ENCODE results near the gene ALX4. TPM values are rescaled to one million over a fixed set of nuclear protein-coding genes. Genes with fewer than 3 reads are reported as not detected.

Gene ALX4
- total and polyA plus RNA-seq, 2 of the 8 experiments (the other 6 are each of a cell fraction or from before 2014, with no cell fraction given): not detected

DNA sequence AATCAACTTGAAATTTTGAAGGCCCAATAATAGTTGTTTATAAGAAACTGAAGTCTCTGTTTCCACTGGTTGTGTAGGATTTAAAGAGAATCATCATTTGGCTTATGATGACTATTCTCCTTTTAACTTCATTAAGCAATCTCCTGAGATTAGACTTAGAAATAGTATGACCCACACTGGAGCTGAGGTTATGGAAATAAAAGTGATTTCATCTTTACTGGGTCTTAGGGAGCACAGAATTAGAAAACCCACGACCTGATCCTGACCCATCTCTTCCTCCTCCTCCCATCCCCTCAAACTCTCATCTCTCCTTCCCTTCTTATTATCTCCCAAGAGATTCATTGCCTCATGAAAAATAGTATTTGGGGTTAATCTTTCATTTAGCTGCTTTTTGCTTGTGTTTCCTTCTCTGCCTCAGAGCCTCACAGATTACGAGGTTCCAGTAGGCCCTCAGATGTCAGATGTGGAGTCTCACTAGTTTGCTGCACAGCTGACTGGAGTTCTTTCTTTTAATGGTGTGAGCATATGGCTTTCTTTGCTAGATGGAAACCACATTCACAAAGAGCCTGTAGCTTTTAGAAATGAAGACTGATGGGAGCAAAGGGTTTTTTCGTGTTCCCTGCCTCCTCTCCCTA is 85.0 kb downstream of the ALX4 start:
- Histone ChIP-seq H3K23me2 (ENCODE audit: low read depth, low read length) (no peaks in the 10 kb centered on the region), H2BK5ac (ENCODE audit: low read depth, low read length) (no peak overlapping the region), H3K9ac (replicated peaks in 1 of 4; ENCODE audit: extremely low read depth in 1 of 4, low read depth in 3 of 4, low read length in 3 of 4) (no peak overlapping the region), H3K4me1 (replicated peaks in 1 of 4; ENCODE audit: control insufficient read depth in 3 of 4, insufficient read depth in 4 of 4, low read length in 3 of 4) (peaks cover 0 to 4% (median 0%) of the 10 kb centered on the region in 4 experiments; a peak in 1 of 7 replicates), H3K18ac (ENCODE audit: extremely low read depth, low read length) (no peak overlapping the region), H4K20me1 (replicated peaks in 1 of 2; ENCODE audit: control insufficient read depth in 1 of 2, insufficient read depth in 2 of 2, low read length in 2 of 2) (no peaks in the 10 kb centered on the region), H3K14ac (ENCODE audit: insufficient read length) (no peak overlapping the region), H3K27me3 (replicated peaks in 1 of 4; ENCODE audit: control insufficient read depth in 3 of 4, extremely low read depth in 1 of 4, insufficient read depth in 3 of 4, low read length in 3 of 4) (no peaks in the 10 kb centered on the region), H4K91ac (replicated peaks; ENCODE audit: insufficient read length, low read length) (no peak overlapping the region), H3K4me2 (ENCODE audit: insufficient read depth in 1 of 2, low read depth in 2 of 2, low read length in 2 of 2) (no peak overlapping the region), H3K27ac (ENCODE audit: low read depth, low read length) (no peak overlapping the region), H2BK20ac (ENCODE audit: low read length) (no peak overlapping the region), H4K5ac (ENCODE audit: insufficient read length, low read depth, low read length) (no peak overlapping the region), H3K9me3 (ENCODE audit: insufficient read depth in 2 of 2, low read depth in 1 of 2, low read length in 1 of 2) (no peaks in the 10 kb centered on the region), H3K4me3 (ENCODE audit: extremely low read depth in 1 of 4, insufficient read depth in 2 of 4, low read depth in 3 of 4, low read length in 4 of 4) (no peak overlapping the region), H2BK15ac (ENCODE audit: low read length) (no peak overlapping the region), H2AFZ (ENCODE audit: low read length) (no peak overlapping the region), H4K8ac (ENCODE audit: extremely low read depth, insufficient read depth, low read length) (no peak overlapping the region), H3K36me3 (ENCODE audit: control insufficient read depth in 2 of 4, insufficient read depth in 4 of 4, low read length in 3 of 4) (no peaks in the 10 kb centered on the region), H3K4ac (replicated peaks; ENCODE audit: insufficient read length, low read depth, low read length) (no peak overlapping the region), H3K79me1 (ENCODE audit: low read depth, low read length) (no peaks in the 10 kb centered on the region; the same call in 1 of the 2 replicates), H3K56ac (replicated peaks; ENCODE audit: insufficient read length, low read depth, low read length) (no peak overlapping the region), H2BK120ac (replicated peaks; ENCODE audit: low read depth, low read length) (no peak overlapping the region), H3K23ac (ENCODE audit: insufficient read length) (no peak overlapping the region), H2AK5ac (ENCODE audit: low read depth, low read length) (no peak overlapping the region), H3K79me2 (ENCODE audit: control insufficient read depth in 1 of 2, insufficient read depth in 2 of 2, low read length in 2 of 2) (no peaks in the 10 kb centered on the region), H2BK12ac (ENCODE audit: low read depth, low read length) (no peak overlapping the region)
- CTCF ChIA-PET (ENCODE audit: partially characterized antibody): interaction anchor here (1.3 kb wide), 1 partner anchor 35 kb away, joined by 3 read pairs; no protein-coding TSS in a partner anchor
- FAIRE-seq (no peak), DNase-seq (ENCODE audit: low read depth in 1 of 2, low spot score in 2 of 2) (no peak)
- POLR2A ChIA-PET (ENCODE audit: partially characterized antibody): no interaction called here
- WGBS, 2 experiments (ENCODE audit: extremely low coverage in 1 of 2, insufficient coverage in 1 of 2, insufficient read length in 1 of 2, insufficient replicate concordance in 2 of 2, low coverage in 1 of 2, low lambda C conversion rate in 2 of 2, missing lambda C conversion rate in 1 of 2): 87% methylated on average over 3 of the region's 3 CpGs; no CpG with 5 or more reads in 1 of the 2 experiments
- TF ChIP-seq BRCA1 (IDR thresholded peaks at IDR 0.05; ENCODE audit: low read depth, low read length) (no peak), CEBPB (IDR thresholded peaks at IDR 0.05; ENCODE audit: low read depth, low read length) (no peak), TAF7 (optimal IDR thresholded peaks at IDR 0.05; ENCODE audit: borderline replicate concordance, low read depth, low read length) (no peak), POLR2A (IDR thresholded peaks at IDR 0.05; ENCODE audit: control extremely low read depth in 1 of 2, low read depth in 2 of 2, low read length in 2 of 2) (no peak), SIN3A (conservative IDR thresholded peaks at IDR 0.05 in 1 of 2, IDR thresholded peaks at IDR 0.05 in 1 of 2; ENCODE audit: low read depth in 1 of 2, low read length in 2 of 2) (no peak), NRF1 (IDR thresholded peaks at IDR 0.05; ENCODE audit: low read depth, low read length) (no peak), SP2 (IDR thresholded peaks at IDR 0.05; ENCODE audit: low read length) (no peak), PHF8 (conservative IDR thresholded peaks at IDR 0.05; ENCODE audit: low read depth, low read length) (no peak), KDM4A (IDR thresholded peaks at IDR 0.05; ENCODE audit: low read depth, low read length, severe bottlenecking) (no peak), SAP30 (IDR thresholded peaks at IDR 0.05; ENCODE audit: insufficient read depth, insufficient replicate concordance, low read length) (no peak), CHD1 (IDR thresholded peaks at IDR 0.05; ENCODE audit: low read depth, low read length) (no peak), EZH2 (IDR thresholded peaks at IDR 0.05; ENCODE audit: low read depth, low read length, severe bottlenecking) (no peak), JUN (IDR thresholded peaks at IDR 0.05; ENCODE audit: low read depth, low read length) (no peak)
- TF ChIP-seq, protein P1, sequence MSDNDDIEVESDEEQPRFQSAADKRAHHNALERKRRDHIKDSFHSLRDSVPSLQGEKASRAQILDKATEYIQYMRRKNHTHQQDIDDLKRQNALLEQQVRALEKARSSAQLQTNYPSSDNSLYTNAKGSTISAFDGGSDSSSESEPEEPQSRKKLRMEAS (IDR thresholded peaks at IDR 0.05): no peak
